ENCODE data around the gene RABAC1. TPM values are rescaled to one million over a fixed set of nuclear protein-coding genes. Genes with fewer than 3 reads are reported as not detected.

The RABAC1 gene
- total and polyA plus RNA-seq, 2 of the 8 experiments (the other 6 are each of a cell fraction or from before 2014, with no cell fraction given): 124 to 439 TPM

GRCh38 chr19:41910240-41910991 is 48.7 kb downstream of the RABAC1 start (continued):
- no peak for TF ChIP-seq EZH2 (IDR thresholded peaks at IDR 0.05; ENCODE audit: low read depth, low read length, severe bottlenecking)

Data from H1 (cell line).